Kidney capillary endothelial cell (primary cell): ENCODE results near the gene CD7.
A peak's percentile ranks its signal among the peaks of the same experiment; 100 is the strongest.

Experiments used
- DNase-seq: peaks from one replicate; pipeline ENCODE4 v3.0.0-alpha.2; 2018; ENCODE audit warnings: low spot score

CD7 gene

DNA sequence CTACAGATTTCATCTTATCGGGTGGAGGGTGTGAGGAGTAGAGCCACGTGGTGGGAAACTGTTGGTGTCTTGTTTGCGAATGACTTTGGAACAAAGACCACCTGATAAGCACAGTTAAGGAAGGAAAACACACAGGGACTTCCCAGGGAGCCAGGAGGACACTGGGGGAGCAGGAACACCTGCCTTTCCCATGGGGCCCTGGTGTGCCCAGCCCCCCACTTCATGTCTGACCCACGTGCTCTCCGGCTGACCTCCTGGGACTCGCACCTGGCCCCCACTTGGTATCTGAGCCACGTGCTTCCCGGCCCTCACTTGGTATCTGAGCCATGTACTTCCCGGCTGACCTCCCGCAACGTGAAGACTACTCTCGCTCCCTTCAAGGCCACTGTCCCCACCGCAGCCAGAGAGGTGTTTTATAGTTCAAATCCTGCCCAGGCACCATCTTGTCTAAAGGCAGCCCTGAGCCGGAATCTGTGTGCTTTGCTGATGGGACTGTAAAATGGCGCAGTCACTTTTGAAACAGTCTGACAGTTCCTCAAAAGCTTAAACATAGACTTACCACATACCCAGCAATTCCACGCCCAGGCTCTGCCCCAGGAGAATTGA is 38.5 kb downstream of the CD7 start:
- DNase-seq: no peak

DNA sequence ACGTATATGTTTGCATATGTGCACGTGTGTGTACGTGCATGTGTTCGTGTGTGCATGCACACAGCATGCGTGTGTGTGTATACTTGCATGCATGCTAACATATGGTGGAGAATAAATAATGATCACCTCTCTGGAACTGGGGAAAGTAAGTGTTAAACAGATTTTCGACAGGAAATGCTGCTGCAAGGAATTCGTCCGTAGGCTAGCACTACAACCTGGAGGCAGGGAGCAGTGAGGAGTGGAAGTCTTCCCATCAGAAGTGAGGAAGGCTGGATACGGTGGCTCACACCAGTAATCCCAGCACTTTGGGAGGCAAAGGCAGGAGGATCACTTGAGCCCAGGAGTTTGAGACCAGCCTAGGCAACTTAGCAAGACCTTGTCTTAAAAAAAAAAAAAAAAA is 39.1 kb downstream of the CD7 start:
- no peak for DNase-seq

- DNase-seq: no peak
Observed at GRCh38 chr17:82277851-82278250, 39.6 kb downstream of the CD7 start.

DNA sequence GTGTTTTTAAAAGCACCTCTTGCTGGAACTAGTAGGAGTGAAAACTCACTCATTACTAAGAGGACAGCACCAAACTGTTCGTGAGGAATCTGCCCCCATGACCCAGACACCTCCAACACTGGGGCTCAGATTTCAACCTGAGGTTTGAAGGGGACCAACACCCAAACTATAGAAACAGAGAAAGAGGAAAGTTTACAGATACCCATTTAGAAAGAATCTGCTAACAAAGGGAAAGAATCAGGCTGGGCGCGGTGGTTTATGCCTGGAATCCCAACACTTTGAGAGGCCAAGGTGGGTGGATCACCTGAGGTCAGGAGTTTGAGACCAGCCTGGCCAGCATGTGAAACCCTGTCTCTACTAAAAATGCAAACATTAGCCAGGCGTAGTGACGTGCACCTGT is 40.5 kb downstream of the CD7 start:
- no peak for DNase-seq

GRCh38 chr17:82275326-82275725 is 42.1 kb downstream of the CD7 start:
- DNase-seq: no peak

DNA sequence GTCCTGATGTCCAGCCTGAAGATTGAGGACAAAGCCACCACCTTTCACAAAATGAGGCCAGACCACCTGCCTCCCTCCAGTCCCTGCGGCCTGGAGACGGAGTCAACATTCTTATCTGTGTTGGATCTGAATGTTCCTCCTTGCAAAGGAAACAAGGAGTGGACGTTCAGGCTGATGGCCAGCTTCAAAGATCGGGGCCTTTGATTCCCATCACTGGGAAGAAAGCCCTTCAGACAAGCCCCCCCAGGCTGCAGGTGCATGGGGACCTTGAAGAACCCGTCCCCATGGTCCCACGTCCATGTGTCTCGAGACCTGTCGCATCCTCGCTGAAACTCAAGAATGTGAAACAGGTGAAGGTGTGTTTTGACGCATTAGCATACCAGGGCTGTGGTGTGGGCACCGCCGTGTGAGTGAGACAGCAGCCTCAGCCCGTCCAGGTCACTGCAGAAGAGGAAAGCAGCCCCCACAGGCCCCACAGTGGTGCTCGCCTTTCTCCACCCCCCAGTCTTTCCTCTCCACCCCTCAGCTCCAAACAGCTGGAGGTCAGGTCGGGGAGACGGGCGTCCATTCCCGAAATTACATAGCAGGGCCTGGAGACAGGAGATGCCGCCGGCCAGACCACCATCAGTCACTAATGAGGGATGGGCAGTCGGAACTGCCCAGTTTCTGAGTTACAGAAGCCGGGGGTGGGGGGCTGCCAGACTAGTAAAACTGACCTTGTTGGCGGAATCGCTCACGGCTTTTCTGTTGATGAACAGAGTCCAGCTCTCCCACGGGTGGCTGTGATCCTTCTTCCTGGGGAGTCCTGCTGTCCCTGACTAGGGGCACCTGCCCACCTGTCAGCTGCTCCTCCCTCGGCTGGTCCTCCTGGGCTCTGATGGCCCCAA is 43.0 kb downstream of the CD7 start:
- DNase-seq: no peak

- peak; percentile 62 for DNase-seq
Observed at GRCh38 chr17:82273327-82274133, 43.9 kb downstream of the CD7 start, which contains the start of gene CSNK1D. CSNK1D (minus strand) TSS chr17:82273700; CDS start chr17:82273381, 319 bp downstream.

DNA sequence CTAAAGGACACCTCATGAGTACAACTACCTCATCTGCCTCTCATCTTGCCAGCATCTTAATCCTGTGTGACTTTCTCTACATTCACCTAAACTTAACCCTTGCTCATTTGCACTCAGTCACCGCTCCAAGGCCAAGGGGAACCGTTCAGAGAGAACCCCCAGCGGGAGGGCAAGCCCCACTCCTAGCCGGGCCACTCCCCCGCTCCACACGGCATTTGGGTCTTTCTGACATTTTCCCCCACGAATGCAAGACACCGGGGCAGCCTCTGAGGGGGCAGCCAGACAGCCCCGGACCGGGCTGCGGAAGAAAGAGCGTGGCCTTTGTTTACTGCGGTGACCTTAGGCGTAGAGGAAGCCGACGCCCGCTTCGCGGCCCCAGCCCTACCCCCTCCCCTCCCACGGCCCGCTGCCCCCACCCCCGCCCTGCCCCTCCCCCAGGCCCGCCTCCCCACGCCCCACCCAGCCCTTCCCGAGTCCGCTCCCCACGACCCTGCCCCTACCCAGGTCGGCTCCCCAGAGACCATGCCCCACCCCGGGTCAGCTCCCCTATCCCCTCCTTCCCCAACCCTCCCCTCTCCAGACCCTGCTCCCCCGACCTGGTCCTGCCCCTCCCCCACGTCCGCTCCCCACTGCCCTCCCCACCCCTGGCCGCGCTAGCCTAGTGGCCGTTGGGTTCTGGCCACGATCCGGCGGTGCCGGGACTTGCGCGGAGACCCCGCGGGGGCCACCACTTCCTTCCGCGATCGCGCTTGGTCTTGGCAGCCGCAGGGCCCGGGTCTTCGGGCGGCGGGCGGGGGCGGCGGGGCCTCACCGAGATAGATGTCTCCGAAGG is 44.7 kb downstream of the CD7 start:
- DNase-seq: no peak

GRCh38 chr17:82271401-82271800 is 46.0 kb downstream of the CD7 start:
- no peak for DNase-seq

DNA sequence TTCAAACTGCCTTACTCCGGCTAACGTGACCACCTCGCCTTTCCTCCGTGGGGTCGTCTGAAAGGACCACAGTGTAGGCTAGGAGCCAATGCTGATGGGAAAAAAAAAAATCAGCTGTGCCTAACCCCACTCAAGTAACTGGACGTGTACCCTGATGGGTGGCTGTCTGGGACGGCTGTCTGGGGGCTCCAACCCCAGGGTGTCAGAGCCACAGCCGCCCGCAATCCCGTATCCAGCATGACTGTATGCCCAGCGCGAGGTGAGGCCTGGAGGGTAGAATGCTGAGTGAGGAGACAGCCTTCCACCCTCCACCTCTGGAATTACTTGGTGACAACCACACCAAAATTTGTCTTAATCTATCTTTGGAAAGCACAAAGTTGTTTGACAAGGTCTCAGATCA is 46.8 kb downstream of the CD7 start:
- DNase-seq: no peak

DNA sequence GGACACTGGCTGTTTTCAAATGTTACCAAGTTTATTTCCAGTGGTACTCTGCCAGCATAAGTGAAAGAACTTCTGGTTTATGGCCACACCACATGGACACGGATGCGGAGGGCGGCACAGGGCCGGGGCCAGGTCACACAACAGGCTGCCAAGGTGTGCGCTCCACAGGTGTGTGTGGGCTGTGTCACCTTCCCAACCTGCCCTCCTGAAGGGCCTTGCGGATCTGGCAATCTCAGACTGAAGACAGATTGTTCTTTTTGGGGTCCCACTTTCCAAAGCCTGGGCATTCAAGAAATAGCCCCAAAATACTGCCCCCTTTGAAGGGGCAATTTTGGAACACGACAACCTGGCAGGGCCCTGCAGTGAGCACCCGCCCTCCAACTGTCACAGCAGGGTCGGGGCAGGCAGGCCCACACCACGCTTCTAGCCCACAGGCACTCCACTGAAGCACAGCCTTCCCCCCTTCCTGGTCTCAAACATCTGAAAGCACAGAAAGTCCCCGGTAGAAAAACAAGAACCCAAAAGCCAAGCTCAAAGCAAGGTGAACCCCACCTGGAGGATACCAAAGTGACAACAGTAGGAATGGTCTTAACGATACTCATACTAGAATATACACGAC is 47.4 kb downstream of the CD7 start:
- no peak for DNase-seq

DNA sequence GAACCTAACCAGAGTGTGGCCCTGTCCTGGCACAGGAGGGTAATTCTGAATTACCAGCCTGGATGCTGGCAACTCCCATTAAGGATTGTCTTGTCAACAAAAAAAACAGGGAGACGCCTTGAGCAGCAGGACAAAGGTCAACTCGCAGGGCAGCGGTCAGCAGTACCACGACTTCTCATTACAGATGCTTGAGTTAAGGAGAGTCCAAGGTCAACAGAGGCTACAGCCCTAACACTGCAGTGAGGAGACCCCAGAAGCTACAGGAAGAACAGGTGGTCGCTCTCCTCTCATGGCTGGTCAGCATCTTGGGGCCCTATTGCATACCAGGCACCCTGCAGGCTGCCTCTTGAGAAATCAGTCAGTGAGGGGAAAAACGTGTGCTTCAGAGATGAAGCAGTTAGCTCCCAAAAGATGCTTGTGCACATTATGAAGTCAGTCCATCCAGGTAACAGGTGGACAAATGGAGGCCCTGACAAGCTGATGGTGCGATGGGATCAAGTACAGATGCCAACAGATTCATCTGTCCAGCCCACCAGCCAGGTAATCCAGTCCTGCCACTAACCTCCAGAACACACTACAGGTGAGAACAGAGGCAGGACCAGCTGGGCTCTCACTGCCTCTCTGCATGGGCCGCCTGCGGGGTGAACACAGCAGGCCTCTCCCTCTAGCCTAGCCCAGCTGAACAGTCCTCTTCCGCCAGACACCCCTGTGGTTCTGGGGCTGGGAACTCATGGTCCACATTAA is 48.1 kb downstream of the CD7 start:
- no peak for DNase-seq

GRCh38 chr17:82267575-82268379 is 49.6 kb downstream of the CD7 start:
- DNase-seq: peak; percentile 64

DNA sequence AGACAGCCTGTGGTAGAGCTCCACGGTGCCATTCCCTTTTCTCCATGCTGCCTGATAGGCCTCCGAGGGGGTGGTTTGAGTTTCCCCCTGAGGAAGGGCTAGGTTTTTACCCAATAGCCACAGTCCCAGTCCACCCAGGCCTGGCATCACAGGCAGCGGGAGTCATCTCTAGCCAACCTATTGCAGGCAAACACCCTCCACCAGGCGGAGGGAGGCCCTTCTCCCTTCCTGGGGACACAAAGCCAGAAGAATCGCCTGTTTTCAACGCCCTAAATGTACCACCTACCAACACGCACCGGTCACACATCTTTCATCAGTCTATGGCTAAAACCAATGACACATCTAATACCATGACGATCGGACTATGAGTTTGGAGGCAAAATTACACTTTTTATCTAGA is 51.3 kb downstream of the CD7 start:
- no peak for DNase-seq
